Activated T-cell treated with anti-CD3 and anti-CD28 coated beads for 1 hour (primary cell): ENCODE data around the gene MGAT4C.
"Not testable (repeated sequence)": the region's sequence is repeated elsewhere in the genome, so short reads cannot be mapped to it uniquely, and the experiment has no call there.

Experiments
- DNase-seq: peaks from one replicate; pipeline ENCODE4 v3.0.0-alpha.2; 2020; ENCODE audit warnings: low read depth

MGAT4C gene

DNA sequence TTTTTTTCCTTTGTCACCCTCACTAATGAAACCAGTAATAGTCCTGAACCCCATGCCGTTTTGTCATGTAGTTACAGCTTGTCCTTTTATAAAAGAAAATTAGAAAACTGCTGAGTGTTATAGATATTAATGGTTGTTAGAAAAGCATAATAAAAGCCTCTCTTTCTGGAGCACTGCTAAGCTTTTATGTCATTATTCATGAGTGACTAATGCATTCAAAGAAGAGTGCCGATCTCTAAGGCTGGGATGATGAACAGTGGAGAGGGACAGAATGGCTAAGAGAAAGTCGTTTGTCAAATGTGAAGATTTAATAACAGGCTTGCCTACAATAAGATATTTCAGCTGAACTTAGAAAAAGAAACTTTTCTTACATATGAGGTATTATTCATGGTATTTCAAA is 121.6 kb downstream of the MGAT4C start:
- DNase-seq: no peak

DNA sequence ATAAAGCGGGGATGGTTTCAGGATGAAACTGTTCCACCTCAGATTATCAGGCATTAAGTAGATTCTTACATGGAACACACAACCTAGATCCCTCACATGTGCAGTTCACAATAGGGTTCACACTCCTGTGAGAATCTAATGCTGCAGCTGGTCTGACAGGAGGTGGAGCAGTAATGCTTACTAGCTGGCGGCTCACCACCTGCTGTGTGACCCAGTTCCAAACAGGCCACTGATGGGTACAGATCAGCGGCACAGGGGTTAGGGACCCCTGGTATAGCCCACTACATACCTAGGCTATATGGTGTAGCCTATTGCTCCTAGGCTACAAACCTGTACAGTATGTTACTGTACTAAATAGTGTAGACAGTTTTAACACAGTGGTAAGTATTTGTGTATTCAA is 129.3 kb downstream of the MGAT4C start:
- DNase-seq: not testable (repeated sequence)

DNA sequence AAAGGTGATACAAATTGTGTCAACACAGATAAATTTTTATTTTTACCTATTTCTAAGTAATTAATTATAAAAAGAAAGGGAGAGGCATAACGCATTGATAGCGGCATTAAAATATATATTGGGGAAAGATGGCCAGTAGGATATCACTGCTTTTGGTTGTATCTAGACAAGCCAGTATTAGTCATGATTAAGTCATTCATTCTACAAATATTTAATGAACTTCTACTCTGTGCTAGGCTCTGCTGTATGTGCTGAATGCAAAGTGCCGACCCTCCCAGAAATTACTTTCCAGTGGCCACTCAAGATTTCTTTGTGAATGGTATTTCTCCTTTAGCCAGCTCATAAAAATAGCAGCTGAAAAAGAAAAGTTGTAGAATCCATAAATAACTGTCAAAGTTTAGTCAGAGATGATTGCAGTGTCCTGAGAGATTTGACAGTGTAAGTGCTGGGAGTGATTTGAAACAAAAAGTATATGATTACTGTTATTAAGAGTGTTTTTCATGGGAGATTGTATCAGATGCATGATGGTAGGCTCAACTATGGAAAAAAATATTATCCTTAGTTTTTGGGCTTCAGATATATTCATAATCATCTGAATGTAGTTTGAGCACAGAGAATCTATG is 133.2 kb downstream of the MGAT4C start:
- no peak for DNase-seq

DNA sequence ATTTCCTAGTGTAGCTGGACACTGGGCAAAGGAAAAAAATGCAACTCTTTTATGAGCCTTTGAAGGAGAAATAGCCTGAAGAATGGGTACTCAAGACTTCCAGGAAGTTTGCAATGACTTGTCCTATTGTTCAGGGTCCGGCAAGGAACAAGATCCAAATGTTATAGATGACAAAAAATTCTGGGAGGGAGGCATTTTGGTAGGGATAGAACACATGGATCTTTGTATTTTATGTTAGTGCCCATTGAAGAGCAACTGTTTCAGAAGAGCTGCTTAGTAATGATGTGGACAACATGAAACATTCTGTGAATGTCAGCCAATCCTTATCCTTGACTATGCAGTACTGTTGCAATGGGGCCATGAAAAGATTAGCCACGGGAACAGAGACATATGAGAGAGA is 138.0 kb downstream of the MGAT4C start:
- DNase-seq: no peak

DNA sequence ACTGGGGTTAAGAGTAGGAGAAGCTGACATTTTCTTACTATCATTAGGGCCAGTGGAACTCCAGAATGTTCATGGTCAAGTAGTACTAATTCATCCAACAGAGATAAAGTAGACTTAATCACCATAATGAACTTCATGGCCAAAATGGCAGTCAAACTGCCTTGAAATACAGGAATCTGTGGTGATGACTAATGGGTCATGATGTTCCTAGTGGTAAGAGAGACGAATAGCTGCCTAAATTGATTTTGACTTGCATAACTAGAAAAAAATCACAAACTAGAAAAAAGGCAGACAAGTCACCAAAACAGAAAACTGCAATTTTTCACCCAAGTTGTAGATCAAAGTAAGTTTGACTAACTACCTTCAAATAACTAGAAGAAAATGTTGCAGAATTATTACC is 138.5 kb downstream of the MGAT4C start:
- DNase-seq: no peak

DNA sequence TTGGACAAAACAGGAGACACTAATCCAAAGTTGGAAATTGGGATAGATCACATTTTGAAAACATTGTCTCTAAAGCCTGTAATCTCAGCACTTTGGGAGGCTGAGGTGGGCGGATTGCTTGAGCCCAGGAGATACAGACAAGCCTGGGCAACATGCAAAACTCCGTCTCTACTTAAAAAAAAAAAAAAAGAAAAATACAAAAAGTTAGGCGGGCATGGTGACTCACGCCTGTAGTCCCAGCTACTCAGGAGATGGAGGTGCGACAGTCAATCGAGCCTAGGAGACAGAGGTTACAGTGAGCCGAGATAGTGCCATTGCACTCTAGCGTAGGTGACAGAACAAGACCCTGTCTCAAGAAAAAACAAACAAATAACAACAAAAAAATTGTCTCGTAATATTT is 152.1 kb downstream of the MGAT4C start:
- no peak for DNase-seq

DNA sequence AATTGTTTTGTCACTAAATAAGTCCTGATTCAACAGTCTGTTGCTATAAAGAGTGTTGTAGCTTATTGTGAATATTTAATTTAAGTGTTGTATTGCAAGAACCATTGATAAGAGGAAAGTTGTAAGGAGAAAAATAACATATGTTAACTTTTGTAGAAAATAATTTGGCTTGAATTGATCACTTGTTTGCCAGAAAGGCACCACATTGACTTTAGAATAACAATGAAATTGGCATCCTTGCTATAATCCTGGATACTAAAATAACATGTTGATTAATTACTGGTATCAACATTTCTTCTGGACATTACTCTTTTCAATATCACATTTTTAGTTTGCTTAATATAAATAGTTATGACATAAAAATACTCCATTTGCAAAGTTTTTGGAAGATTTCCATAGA is 159.0 kb downstream of the MGAT4C start:
- DNase-seq: no peak

DNA sequence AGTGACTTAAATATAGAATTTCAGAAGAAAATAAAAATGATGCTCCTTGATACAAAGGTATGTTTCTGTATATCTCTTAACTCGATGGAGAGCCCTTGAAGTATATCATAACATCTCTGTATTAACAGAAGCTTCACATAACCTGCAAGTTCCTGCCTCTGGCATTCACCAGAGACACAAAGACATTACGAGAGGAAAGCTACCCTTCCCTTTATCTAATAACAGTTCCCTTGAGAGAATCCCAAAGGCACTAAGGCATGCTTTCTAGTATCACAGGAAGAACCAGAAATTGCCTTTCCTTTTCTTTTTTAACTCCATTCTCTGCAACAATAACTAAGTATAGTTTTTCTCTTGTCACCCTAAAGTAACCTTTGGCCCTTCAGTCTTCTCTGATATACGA is 164.5 kb downstream of the MGAT4C start:
- no peak for DNase-seq

DNA sequence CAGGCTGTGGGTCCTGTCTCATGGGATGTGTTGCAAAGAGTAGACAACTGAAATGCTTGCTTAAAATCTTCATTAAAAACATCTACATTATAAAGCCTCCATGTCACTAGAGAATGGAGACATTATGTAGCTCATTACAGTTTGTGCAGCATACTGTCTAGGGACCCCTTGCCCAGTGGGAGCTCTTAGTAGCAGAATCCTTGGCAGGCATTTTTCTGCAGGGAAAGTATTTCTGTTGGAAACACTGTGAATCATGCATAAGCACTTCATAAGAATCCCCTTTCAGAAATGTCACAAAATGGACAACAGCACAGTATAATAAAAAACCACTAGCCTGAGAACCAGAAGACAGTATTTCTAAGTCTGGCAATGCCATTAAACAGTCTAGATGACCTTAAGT is 174.3 kb downstream of the MGAT4C start:
- DNase-seq: no peak

DNA sequence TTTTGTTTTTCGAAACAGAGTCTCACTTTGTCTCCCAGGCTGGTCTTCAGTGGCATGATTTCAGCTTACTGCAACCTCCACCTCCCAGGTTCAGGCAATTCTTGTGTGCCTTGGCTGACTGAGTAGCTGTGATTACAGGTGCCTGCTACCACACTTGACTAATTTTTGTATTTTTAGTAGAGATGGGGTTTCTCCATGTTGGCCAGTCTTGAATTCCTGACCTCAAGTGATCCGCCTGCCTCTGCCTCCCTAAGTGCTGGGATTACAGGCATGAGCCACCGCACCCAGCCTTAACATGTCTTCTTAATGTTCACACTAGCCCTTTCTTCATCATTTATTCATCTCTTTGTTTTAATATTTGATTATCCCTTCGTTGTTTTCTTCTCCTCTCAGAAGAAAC is 197.1 kb downstream of the MGAT4C start:
- not testable (repeated sequence) for DNase-seq

DNA sequence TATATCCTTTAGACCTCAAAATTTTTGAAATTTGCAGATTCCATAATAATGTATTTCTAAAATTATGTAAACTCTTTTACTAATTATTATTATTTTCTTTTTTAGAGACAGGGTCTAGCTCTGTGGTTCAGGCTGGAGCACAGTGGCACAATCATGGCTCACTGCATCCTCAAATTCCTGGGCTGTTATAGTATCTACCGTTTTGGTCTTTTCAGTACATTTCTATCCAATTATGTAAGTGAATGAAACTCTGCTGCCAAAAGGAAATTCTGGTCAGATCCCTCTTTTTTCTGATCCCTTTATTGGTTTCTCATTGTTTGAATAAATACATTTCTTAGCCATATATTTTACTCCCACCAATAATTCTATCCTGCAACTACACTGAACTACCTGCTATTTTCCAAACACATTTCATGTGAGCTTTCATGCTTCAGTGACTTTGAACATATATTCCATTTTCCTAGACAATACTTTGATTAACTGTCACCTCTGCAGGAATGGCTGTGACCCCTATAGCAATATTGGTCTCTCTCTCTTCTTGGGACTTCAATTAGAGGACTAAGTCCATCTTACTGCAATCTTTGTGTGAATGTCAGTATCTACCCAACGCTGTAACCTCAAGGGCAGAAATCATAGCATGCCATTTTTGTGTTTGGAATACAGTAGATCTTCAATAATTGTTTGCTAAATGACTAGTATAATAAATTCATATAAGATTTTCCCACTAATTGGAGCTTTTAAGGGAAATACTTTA is 198.9 kb downstream of the MGAT4C start:
- no peak for DNase-seq

DNA sequence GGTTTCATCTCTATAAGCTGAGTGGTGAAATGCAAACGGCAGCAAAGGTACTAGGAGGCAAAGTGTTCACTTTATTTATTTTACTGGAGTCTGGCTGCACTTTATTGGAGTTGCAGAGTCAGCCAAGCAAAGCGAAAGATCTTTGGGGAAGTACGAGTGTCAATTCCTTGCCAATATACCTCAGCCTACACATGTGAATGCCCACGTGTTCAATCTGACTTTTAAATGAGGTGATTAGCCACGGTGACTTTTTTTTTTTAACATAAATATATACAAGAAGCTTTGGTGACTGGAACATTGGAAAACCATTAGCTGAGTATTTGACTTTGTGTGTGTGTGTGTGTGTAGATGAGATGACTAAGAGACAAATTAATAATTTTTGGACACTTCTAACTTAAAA is 203.3 kb downstream of the MGAT4C start:
- no peak for DNase-seq

DNA sequence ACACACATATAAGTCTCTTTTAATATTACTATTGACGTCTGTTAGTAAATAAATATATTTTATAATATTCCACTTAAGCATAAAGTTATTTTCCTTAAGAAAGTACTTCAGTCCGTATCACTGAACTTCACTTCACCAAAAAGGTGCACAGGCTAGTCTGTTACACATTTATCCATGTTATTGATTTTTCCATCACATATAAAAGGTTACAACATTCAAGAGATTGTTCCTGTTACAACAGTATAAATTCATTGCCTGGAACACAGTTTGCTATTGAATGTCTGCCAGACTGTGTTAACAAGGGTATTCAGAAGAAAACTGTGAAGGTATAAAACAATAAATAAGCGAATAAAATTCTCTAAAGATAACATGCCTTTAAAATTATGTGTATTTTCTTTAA is 206.2 kb downstream of the MGAT4C start:
- DNase-seq: no peak

DNA sequence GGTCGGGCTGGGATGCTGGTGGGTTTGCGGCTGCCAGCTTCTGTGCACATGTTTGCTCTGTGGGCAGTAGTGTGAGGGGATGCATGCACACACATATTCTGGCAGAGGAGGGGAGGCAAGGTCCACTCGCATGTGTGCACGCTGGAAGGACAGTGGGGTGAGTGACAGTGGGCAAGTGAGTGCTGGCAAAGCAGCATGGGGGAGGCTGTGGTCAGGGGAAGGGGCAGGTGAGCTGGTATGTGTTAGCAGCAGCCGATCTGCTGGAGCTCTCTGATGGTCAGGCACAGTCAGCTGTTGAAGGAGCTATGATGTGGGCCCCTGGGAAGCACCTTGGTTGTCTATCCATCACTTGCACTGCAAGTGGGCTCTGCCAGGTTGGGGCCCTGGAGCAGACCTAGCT is 211.8 kb downstream of the MGAT4C start:
- DNase-seq: no peak

DNA sequence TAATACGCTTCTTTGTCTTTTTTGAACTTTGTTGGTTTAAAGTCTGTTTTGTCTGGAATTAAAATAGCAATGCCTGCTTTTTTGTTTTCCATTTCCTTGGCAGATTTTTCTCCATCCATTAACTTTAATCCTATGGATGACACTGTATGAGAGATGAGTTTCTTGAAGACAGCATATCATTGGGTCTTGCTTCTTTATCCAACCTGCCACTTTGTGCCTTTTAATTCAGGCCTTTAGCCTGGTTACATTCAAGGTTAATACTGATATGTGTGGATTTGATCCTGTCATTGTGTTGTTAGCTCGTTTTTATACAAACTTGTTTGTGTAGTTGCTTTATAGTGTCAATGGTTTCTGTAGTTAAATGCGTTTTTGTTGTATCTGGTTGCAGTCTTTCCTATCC is 214.1 kb downstream of the MGAT4C start:
- no peak for DNase-seq

DNA sequence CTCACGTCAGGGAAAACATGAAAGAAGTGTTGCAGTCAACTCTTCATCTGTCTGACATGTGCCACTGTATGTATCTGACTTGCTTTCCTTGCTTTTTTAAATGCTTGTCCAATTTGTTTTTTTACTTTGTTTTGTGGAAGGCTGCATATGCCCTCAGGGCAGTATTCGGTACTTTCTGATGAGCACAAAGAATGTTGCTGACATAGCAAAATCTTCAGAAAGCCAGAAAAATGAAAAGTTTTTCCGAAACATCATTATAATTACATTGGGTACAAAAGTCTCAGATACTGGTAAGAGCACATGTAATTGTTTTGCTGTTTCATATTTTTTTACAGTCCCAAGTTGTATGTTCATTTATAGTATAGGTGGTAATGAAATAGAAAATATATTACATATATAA is 237.8 kb downstream of the MGAT4C start:
- no peak for DNase-seq

DNA sequence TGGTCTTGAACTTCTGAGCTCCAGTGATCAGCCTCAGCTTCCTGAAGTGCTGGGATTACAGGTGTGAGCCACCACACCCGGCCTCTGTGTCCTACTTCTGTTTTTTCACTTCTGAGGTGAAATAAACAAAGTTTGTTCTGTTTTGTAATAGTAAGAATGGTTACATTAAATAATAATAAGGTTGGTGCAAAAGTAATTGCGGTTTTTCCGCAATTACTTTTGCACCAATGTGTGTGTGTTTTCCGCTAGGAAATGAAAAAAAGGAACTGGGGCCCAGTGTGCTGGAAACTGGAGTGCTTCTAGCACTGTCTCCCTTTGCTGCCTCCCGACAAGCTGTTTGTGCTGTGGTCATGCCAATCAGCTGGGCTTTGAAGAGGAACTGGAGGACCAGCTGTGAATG is 241.2 kb downstream of the MGAT4C start:
- DNase-seq: no peak

DNA sequence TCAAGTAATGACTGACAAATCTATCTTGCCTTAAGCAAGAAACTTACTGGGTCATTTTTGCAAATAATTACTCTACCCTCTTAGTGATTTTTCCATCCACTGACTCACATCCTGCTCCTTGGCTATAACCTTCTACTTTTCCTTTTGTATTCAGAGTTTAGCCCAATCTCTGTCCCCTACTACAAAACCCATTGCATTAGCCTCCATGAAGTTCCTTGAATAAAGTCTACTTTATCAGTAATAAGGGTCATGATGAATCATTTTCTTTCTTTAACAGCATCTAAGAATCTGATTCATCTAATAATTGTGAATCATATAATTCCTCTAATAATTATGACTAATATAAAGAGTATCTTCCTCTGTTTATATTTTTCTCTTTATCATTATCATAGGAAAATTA is 249.5 kb downstream of the MGAT4C start:
- no peak for DNase-seq

DNA sequence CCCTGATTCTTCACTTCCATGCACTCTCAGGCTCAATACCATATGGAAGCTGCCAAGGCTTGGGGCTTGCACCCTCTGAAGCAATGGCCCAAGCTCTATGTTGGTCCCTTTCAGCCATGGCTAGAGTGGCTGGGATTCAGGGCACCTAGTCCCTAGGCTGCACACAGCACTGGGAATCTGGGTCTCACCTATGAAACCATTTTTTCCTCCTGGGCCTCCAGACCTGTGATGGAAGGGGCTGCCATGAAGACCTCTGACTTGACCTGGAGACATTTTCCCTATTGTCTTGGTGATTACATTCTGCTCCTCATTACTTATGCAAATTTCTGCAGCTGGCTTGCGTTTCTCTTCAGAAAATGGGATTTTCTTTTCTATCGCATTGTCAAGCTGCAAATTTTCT is 258.1 kb downstream of the MGAT4C start:
- no peak for DNase-seq

DNA sequence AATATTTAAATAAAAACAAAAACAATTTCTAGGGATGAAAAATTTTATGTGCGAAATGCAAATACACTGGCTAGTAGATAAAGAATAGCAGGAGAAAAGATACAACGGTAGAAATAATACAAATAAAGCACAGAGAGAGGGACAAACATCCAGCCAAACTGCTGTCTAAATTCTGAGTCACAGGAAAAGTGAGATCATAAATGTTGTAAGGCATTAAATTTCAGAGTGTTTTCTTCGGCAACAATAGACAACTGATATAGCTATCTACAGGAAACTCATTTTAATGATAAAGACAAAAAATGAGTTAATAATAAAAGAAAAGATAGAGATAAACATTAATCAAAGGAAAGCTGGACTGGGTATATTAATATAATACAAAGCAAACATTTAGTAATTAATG is 259.9 kb downstream of the MGAT4C start:
- DNase-seq: no peak

DNA sequence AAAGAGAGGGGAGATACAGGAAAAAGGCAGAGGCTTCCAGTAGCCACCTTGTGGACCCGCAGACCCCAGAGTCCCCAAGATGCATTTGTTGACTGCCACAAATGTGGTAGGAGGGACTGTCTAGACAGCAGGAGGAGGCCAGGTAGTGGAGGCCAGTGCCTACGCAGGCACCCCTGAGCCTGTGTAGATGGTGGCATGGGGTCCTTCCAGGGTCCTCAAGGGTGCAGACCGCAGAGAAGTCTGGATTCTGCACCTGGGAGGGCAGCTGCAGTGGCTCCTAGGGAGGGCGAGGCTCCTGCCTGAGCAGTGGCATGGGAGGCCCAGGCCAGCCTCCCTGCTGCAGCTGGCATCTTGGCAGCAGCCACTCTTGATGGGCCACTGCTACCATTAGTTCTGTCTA is 262.4 kb downstream of the MGAT4C start:
- no peak for DNase-seq

DNA sequence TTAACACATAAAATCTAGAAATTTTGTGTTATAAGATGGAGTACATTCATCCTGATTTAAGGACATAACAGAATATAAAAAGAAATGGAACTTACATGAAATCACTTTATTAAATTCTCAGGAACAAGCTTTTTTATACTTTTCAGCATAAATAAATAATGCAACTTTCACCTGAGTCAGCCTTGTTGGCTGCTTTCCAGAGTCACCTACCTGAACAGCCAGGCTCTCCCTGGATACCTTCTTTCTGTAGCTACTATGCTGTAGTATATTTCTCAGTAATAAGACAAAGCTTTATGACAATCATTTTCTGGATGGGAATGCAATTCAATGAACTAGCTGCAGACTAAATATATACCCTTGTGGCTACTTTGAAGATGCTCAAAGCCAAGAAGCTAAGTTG is 270.2 kb downstream of the MGAT4C start:
- DNase-seq: no peak

DNA sequence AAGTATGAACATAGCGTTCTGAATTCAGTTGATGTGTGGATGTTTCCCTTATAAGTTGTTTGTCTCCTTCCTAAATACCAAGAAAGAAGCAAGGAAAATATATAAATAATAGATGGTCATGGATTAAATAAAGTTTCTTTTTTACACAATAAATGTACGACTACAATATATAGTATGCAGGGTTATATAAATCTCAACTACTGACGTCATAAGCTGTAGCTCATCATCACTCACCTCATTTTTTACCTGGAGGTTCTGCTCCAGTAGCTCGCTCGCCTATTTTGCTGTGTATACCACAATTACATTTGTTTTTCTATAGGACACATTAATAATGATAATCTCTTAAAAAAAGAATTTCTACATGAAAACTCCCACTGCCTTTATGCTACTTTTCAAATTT is 272.6 kb downstream of the MGAT4C start:
- no peak for DNase-seq

DNA sequence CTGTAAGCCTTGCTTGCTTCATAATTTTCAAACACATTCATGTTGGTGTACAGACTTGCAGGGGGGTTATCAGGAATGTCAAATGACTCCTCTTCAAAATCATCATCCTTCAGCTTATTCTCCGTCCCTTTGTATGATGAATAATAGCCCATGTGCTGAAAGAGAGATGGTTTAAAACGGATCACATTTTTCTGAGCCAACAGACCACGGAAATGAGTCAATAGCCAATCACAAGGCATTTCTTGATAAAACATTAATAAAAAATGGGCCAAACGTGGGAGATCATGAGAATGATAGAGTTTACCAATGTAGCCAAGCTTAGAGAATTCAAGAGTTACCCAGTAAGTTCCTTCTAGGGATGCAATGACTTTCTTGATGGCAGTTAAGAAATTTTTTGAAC is 276.6 kb downstream of the MGAT4C start:
- no peak for DNase-seq
